22Rv1 (cell line): Measurements from ENCODE around the gene KLHL30.

ENCODE experiments used
- ZFX ChIP-seq: fragments of 450-650 bp; IDR thresholded peaks from 2 replicates; pipeline ENCODE4 v1.6.1; 2017; ENCODE audit warnings: antibody characterized with exemption, borderline replicate concordance
- TF ChIP-seq, protein P1 (sequence below): fragments of 450-650 bp; IDR thresholded peaks from 2 replicates; pipeline ENCODE4 v1.5.1; 2017; ENCODE audit warnings: mild to moderate bottlenecking

GRCh38 chr2:238174291-238174690, 35.8 kb downstream of the KLHL30 start:
- TF ChIP-seq, protein P1, sequence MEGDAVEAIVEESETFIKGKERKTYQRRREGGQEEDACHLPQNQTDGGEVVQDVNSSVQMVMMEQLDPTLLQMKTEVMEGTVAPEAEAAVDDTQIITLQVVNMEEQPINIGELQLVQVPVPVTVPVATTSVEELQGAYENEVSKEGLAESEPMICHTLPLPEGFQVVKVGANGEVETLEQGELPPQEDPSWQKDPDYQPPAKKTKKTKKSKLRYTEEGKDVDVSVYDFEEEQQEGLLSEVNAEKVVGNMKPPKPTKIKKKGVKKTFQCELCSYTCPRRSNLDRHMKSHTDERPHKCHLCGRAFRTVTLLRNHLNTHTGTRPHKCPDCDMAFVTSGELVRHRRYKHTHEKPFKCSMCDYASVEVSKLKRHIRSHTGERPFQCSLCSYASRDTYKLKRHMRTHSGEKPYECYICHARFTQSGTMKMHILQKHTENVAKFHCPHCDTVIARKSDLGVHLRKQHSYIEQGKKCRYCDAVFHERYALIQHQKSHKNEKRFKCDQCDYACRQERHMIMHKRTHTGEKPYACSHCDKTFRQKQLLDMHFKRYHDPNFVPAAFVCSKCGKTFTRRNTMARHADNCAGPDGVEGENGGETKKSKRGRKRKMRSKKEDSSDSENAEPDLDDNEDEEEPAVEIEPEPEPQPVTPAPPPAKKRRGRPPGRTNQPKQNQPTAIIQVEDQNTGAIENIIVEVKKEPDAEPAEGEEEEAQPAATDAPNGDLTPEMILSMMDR, result no peak
- TF ChIP-seq ZFX, result no peak
